DND-41 (cell line): ENCODE data around the gene AKT1.

ENCODE experiments used
- EZH2 ChIP-seq: IDR thresholded peaks from 3 replicates; pipeline ENCODE4 v1.6.1; 2012; ENCODE audit warnings: borderline replicate concordance, low read depth, mild to moderate bottlenecking, moderate library complexity, low read length, inconsistent platforms; ENCODE audit not compliant: severe bottlenecking
- TF ChIP-seq, protein P1 (sequence below): IDR thresholded peaks from 2 replicates; pipeline ENCODE4 v1.5.1; 2012; ENCODE audit warnings: borderline replicate concordance, low read length, moderate library complexity, mild to moderate bottlenecking; ENCODE audit not compliant: poor library complexity, severe bottlenecking; ENCODE audit errors: extremely low read depth

GRCh38 chr14:104796687-104797081, 1.1 kb upstream of the AKT1 start:
- TF ChIP-seq, protein P1, sequence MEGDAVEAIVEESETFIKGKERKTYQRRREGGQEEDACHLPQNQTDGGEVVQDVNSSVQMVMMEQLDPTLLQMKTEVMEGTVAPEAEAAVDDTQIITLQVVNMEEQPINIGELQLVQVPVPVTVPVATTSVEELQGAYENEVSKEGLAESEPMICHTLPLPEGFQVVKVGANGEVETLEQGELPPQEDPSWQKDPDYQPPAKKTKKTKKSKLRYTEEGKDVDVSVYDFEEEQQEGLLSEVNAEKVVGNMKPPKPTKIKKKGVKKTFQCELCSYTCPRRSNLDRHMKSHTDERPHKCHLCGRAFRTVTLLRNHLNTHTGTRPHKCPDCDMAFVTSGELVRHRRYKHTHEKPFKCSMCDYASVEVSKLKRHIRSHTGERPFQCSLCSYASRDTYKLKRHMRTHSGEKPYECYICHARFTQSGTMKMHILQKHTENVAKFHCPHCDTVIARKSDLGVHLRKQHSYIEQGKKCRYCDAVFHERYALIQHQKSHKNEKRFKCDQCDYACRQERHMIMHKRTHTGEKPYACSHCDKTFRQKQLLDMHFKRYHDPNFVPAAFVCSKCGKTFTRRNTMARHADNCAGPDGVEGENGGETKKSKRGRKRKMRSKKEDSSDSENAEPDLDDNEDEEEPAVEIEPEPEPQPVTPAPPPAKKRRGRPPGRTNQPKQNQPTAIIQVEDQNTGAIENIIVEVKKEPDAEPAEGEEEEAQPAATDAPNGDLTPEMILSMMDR, result no peak
- no peak for TF ChIP-seq EZH2
